OCI-LY1 (cell line): ENCODE measurements around the gene RAD51B.

Experiments used
- H2AFZ ChIP-seq: fragments of 200-600 bp; sonication (generic), shearing (Covaris generic); 2 replicates; pipeline ENCODE4 v1.6.0; 2014; ENCODE audit warnings: antibody characterized with exemption, mild to moderate bottlenecking, low read length
- H3F3A ChIP-seq: fragments of 200-600 bp; sonication (generic), shearing (Covaris generic); 2 replicates; pipeline ENCODE4 v1.6.0; 2014; ENCODE audit warnings: mild to moderate bottlenecking, antibody characterized with exemption, low read length, moderate library complexity; ENCODE audit not compliant: insufficient read depth
- H3K27ac ChIP-seq: fragments of 200-600 bp; sonication (generic); 2 replicates; pipeline ENCODE4 v1.5.1; 2014; ENCODE audit warnings: low read length, mixed run types, mild to moderate bottlenecking, low read depth; ENCODE audit not compliant: poor library complexity, severe bottlenecking
- H3K27me3 ChIP-seq: fragments of 200-600 bp; sonication (generic); 2 replicates; pipeline ENCODE4 v1.6.0; 2014; ENCODE audit warnings: antibody characterized with exemption, mild to moderate bottlenecking, low read length, moderate library complexity; ENCODE audit not compliant: insufficient read depth
- H3K36me3 ChIP-seq: fragments of 200-600 bp; sonication (generic); 2 replicates; pipeline ENCODE4 v1.6.1; 2014; ENCODE audit warnings: mild to moderate bottlenecking, antibody characterized with exemption, low read length, moderate library complexity, mixed read lengths; ENCODE audit not compliant: insufficient read depth
- H3K4me1 ChIP-seq: fragments of 200-600 bp; sonication (generic); 2 replicates; pipeline ENCODE4 v1.5.1; 2014; ENCODE audit warnings: mild to moderate bottlenecking, low read length, moderate library complexity; ENCODE audit not compliant: insufficient read depth, severe bottlenecking
- H3K4me2 ChIP-seq: fragments of 200-600 bp; sonication (generic), shearing (Covaris generic); 2 replicates; pipeline ENCODE4 v1.6.1; 2014; ENCODE audit warnings: low read length
- H3K4me3 ChIP-seq: fragments of 200-600 bp; sonication (generic); 2 replicates; pipeline ENCODE4 v1.5.1; 2014; ENCODE audit warnings: low read length, low read depth, mild to moderate bottlenecking, mixed read lengths; ENCODE audit not compliant: poor library complexity, severe bottlenecking
- H3K79me2 ChIP-seq: fragments of 200-600 bp; shearing (Covaris generic); 2 replicates; pipeline ENCODE4 v1.6.1; 2016; ENCODE audit warnings: mixed run types, low read length, mixed read lengths; ENCODE audit not compliant: insufficient read depth
- H3K9ac ChIP-seq: fragments of 200-600 bp; sonication (generic), shearing (Covaris generic); 2 replicates; pipeline ENCODE4 v1.6.1; 2014; ENCODE audit warnings: mild to moderate bottlenecking, low read length, mixed read lengths
- H3K9me2 ChIP-seq: fragments of 200-600 bp; sonication (generic), shearing (Covaris generic); 2 replicates; pipeline ENCODE4 v1.6.1; 2014; ENCODE audit warnings: low read depth, mild to moderate bottlenecking, low read length, mixed read lengths
- H3K9me3 ChIP-seq: fragments of 200-600 bp; shearing (Covaris generic); 2 replicates; pipeline ENCODE4 v1.6.1; 2014; ENCODE audit warnings: low read length, mixed read lengths
- H4K20me1 ChIP-seq: fragments of 200-600 bp; sonication (generic), shearing (Covaris generic); 2 replicates; pipeline ENCODE4 v1.6.0; 2016; ENCODE audit warnings: mild to moderate bottlenecking, low read length; ENCODE audit not compliant: insufficient read depth
- EZH2 ChIP-seq: fragments of 200-600 bp; sonication (generic), shearing (Covaris generic); IDR thresholded peaks from 2 replicates; pipeline ENCODE4 v1.8.0; 2017; ENCODE audit warnings: borderline replicate concordance, mixed run types, mild to moderate bottlenecking, antibody characterized with exemption, low read length, moderate library complexity, mixed read lengths
- TF ChIP-seq, protein P1 (sequence below): fragments of 200-600 bp; sonication (generic), shearing (Covaris generic); IDR thresholded peaks from 2 replicates; pipeline ENCODE4 v1.5.1; 2017; ENCODE audit warnings: mild to moderate bottlenecking, antibody characterized with exemption, low read length, moderate library complexity, mixed read lengths

RAD51B gene

DNA sequence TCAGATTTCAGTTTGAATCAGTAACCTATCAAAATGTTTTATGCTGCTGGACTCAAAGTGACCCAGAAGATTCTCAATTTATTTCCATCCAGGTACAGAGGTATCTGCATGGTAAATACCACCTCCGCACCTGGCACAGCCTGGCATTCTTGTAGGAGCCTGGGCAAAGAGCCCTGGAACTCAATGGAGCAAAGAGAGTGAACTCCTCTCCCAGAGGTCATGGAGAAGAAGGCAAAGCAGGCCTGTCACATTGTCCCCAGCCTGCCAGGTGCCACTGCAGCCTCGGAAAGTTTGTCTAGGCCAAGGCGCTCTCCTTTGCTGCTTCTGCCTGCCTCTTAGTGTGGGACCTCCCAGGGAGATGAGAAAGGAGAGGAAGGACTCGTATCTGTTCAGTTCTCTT, 653.5 kb downstream of the RAD51B start:
- Histone ChIP-seq H3K9me2 (no peaks in the 10 kb centered on the region), H3K4me1 (peaks cover 48% of the 10 kb centered on the region), H3K4me3 (no peak overlapping the region), H4K20me1 (no peaks in the 10 kb centered on the region), H3K27me3 (no peaks in the 10 kb centered on the region), H3K4me2 (no peak overlapping the region), H3F3A (no peaks in the 10 kb centered on the region), H3K9ac (no peak overlapping the region), H3K27ac (peak overlapping the region; percentile 19), H3K36me3 (no peaks in the 10 kb centered on the region), H3K9me3 (no peaks in the 10 kb centered on the region), H3K79me2 (no peaks in the 10 kb centered on the region), H2AFZ (no peak overlapping the region)
- no peak for TF ChIP-seq EZH2
- TF ChIP-seq, protein P1, sequence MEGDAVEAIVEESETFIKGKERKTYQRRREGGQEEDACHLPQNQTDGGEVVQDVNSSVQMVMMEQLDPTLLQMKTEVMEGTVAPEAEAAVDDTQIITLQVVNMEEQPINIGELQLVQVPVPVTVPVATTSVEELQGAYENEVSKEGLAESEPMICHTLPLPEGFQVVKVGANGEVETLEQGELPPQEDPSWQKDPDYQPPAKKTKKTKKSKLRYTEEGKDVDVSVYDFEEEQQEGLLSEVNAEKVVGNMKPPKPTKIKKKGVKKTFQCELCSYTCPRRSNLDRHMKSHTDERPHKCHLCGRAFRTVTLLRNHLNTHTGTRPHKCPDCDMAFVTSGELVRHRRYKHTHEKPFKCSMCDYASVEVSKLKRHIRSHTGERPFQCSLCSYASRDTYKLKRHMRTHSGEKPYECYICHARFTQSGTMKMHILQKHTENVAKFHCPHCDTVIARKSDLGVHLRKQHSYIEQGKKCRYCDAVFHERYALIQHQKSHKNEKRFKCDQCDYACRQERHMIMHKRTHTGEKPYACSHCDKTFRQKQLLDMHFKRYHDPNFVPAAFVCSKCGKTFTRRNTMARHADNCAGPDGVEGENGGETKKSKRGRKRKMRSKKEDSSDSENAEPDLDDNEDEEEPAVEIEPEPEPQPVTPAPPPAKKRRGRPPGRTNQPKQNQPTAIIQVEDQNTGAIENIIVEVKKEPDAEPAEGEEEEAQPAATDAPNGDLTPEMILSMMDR = no peak

DNA sequence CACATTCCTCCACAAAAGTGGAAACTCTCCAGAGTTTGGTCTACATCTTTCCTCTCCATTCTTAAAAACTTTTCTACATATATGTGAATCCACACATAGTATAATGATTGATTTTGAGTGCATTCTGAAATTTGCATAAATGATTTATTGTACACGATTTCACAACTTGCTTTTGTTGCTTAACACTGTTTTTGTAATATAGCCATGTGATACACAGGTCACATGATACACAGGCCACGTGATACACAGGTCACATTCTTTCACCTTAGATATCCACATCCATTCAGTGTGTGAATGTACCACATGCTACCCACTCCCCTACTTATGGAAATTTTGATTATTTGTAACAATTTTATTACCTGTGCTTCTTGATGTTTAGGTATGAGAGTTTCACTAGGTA, 654.2 kb downstream of the RAD51B start:
- Histone ChIP-seq H3K4me1 (peaks cover 48% of the 10 kb centered on the region), H3K9me3 (no peaks in the 10 kb centered on the region), H3K27me3 (no peaks in the 10 kb centered on the region), H3F3A (no peaks in the 10 kb centered on the region), H4K20me1 (no peaks in the 10 kb centered on the region), H3K36me3 (no peaks in the 10 kb centered on the region), H3K79me2 (no peaks in the 10 kb centered on the region), H3K4me2 (no peak overlapping the region), H3K4me3 (no peak overlapping the region), H2AFZ (no peak overlapping the region), H3K9ac (no peak overlapping the region), H3K9me2 (no peaks in the 10 kb centered on the region), H3K27ac (no peak overlapping the region)
- TF ChIP-seq, protein P1 = no peak
- TF ChIP-seq EZH2 = no peak

DNA sequence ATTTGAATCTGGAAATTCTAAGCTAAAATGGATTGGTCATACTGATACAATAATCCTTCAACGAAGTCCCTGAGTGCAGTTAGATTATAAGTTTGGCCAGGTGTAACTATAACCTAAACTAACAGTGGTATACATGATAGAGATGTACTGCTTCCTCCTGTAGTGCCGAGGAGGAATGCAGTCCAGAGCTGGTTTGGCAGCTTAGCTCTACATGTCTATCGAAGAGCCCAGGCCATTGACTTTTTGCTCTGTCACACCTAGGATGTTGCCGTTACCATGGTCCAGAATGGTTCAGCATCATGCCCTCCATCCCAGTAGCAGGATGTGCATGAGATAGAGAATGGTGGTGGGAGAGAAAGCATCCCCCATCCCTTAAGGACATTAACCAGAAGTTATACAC, 655.2 kb downstream of the RAD51B start:
- Histone ChIP-seq H3F3A (no peaks in the 10 kb centered on the region), H2AFZ (no peak overlapping the region), H3K9ac (no peak overlapping the region), H3K36me3 (no peaks in the 10 kb centered on the region), H3K4me2 (no peak overlapping the region), H3K27ac (no peak overlapping the region), H3K9me3 (no peaks in the 10 kb centered on the region), H3K4me1 (peaks cover 48% of the 10 kb centered on the region), H3K9me2 (no peaks in the 10 kb centered on the region), H3K79me2 (no peaks in the 10 kb centered on the region), H3K4me3 (no peak overlapping the region), H4K20me1 (no peaks in the 10 kb centered on the region), H3K27me3 (no peaks in the 10 kb centered on the region)
- no peak for TF ChIP-seq EZH2
- TF ChIP-seq, protein P1 = no peak
